Thymus (tissue), 11 donors: ENCODE results near the gene CD180. TPM values are rescaled to one million over a fixed set of nuclear protein-coding genes. Genes with fewer than 3 reads are reported as not detected.
A peak's percentile ranks its signal among the peaks of the same experiment; 100 is the strongest.

ENCODE experiments used
- DNase-seq, 9 donors: peaks; one replicate each; pipeline ENCODE4 v3.0.0-alpha.2; 2013; ENCODE audit warnings: low spot score in 9 of 9, low read depth in 6 of 9, missing footprints in 1 of 9
- H3K27ac ChIP-seq, 2 donors: one replicate each; pipeline ENCODE4 v1.5.1; 2013; ENCODE audit warnings: control low read depth in 1 of 2, low read depth in 1 of 2, low read length in 1 of 2, mild to moderate bottlenecking in 1 of 2, moderate library complexity in 1 of 2
- H3K27me3 ChIP-seq, 2 donors: one replicate each; pipeline ENCODE4 v1.5.1; 2013; ENCODE audit warnings: low read length in 1 of 2; ENCODE audit not compliant: control insufficient read depth in 2 of 2, insufficient read depth in 1 of 2
- H3K36me3 ChIP-seq, 2 donors: one replicate each; pipeline ENCODE4 v1.5.1; 2013; ENCODE audit warnings: low read length in 1 of 2, mild to moderate bottlenecking in 1 of 2, moderate library complexity in 1 of 2; ENCODE audit not compliant: control insufficient read depth in 2 of 2, insufficient read depth in 2 of 2
- H3K4me1 ChIP-seq, 2 donors: one replicate each; pipeline ENCODE4 v1.5.1; 2013; ENCODE audit warnings: low read length in 2 of 2; ENCODE audit not compliant: control insufficient read depth in 2 of 2, insufficient read depth in 2 of 2
- H3K4me3 ChIP-seq, 2 donors: one replicate each; pipeline ENCODE4 v1.5.1; 2013; ENCODE audit warnings: low read length in 2 of 2, control low read depth in 1 of 2, mild to moderate bottlenecking in 1 of 2
- H3K9me3 ChIP-seq, 2 donors: one replicate each; pipeline ENCODE4 v1.5.1; 2013; ENCODE audit warnings: low read length in 1 of 2, mild to moderate bottlenecking in 1 of 2; ENCODE audit not compliant: control insufficient read depth in 2 of 2, insufficient read depth in 1 of 2
- WGBS: extraction: QIAGEN DNeasy Blood & Tissue Kit; methylation state at CpG from one replicate; pipeline ENCODE4 v1.1.7; 2013; 5-methylcytosine and 5-hydroxymethylcytosine counted together
- polyA plus RNA-seq: library from polyadenylated mRNA; stranded (reverse); fragments of 200-250 nt; gene quantifications from one replicate; pipeline ENCODE4 v1.2.3, GENCODE V29; 2013
- total RNA-seq: library from RNA; stranded (reverse); fragments of 120-200 nt; gene quantifications from one replicate; pipeline ENCODE4 v1.2.4, GENCODE V29; 2013
- donor health status: healthy.

CD180 gene
- total and polyA plus RNA-seq, 2 donors: 1.3 to 2.2 TPM

DNA sequence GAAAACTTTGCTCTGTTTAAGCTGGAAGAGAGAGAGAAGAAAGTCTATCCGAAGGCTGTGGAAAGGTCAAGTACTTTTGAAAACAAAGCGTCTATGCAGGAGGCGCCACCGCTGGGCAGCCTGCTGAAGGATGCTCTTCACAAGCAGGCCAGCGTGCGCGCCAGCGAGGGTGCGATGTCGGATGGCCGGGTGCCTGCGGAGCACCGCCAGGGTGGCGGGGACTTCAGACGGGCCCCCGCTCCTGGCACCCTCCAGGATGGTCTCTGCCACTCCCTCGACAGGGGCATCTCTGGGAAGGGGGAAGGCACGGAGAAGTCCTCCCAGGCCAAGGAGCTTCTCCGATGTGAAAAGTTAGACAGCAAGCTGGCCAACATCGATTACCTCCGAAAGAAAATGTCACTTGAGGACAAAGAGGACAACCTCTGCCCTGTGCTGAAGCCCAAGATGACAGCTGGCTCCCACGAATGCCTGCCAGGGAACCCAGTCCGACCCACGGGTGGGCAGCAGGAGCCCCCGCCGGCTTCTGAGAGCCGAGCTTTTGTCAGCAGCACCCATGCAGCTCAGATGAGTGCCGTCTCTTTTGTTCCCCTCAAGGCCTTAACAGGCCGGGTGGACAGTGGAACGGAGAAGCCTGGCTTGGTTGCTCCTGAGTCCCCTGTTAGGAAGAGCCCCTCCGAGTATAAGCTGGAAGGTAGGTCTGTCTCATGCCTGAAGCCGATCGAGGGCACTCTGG lies 32.6 kb downstream of the CD180 start:
- Histone ChIP-seq H3K27ac (no peak overlapping the region), H3K9me3 (no peaks in the 10 kb centered on the region), H3K36me3 (peaks cover 50 to 71% of the 10 kb centered on the region in 2 donors), H3K4me3 (no peak overlapping the region), H3K27me3 (no peaks in the 10 kb centered on the region), H3K4me1 (peaks cover 6 to 32% of the 10 kb centered on the region in 2 donors)
- WGBS: 95% methylated on average over 33 of the region's 33 CpGs
- DNase-seq: no peak

DNA sequence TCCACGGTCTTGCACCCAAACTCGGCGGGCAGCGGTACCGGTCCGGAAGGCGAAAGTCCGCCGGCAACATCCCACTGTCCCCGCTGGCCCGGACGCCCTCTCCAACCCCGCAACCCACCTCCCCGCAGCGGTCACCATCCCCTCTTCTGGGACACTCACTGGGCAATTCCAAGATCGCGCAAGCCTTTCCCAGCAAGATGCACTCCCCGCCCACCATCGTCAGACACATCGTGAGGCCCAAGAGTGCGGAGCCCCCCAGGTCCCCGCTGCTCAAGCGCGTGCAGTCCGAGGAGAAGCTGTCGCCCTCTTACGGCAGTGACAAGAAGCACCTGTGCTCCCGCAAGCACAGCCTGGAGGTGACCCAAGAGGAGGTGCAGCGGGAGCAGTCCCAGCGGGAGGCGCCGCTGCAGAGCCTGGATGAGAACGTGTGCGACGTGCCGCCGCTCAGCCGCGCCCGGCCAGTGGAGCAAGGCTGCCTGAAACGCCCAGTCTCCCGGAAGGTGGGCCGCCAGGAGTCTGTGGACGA lies 33.3 kb downstream of the CD180 start:
- WGBS: 98% methylated on average over 44 of the region's 44 CpGs
- no peak for DNase-seq
- Histone ChIP-seq H3K27me3 (no peaks in the 10 kb centered on the region), H3K9me3 (no peaks in the 10 kb centered on the region), H3K36me3 (peaks cover 50 to 72% of the 10 kb centered on the region in 2 donors), H3K4me1 (peaks cover 6 to 32% of the 10 kb centered on the region in 2 donors), H3K27ac (no peak overlapping the region), H3K4me3 (no peak overlapping the region)

DNA sequence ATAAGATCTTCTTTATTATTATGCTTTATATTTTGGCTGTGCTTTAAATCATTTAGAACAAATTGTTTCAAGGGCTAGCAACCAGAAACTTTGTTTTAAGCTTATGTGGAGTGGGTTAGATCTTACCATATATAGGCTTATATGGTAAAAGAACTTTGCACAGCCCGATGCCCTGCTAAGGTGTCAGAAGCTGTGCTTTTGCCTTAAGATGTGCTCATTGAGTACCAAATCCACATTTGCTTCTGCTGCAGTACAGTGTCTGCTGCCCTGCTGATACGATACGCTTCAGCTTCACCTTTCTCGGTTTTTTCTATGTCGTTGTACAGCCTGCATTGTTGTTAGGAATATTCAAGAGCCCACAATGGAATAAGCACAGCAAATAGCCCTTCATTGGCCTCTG lies 34.8 kb downstream of the CD180 start:
- WGBS: 97% methylated on average over 5 of the region's 5 CpGs
- Histone ChIP-seq H3K36me3 (peaks cover 49 to 74% of the 10 kb centered on the region in 2 donors), H3K27ac (no peak overlapping the region)

DNA sequence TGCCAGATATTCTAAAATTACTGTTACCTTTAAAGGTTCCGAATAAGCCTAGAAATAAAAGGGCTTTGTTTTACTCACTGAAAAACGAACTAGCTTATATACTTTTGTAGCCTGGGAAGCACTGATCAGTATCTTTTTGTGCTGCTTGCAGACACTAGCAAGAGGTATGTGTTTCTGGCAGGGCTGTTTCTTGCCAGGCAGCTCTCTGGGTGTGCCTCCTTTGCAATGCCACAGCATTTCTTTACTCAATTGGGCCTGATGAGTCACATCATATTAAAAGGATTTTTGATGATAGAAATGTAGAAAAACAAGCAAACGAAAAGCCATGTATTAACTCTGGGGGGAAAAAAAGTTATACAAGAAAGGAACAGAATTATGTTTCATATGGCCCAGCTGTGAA lies 35.6 kb downstream of the CD180 start:
- Histone ChIP-seq H3K9me3 (no peaks in the 10 kb centered on the region), H3K4me3 (no peak overlapping the region), H3K27me3 (no peaks in the 10 kb centered on the region), H3K36me3 (peaks cover 49 to 78% of the 10 kb centered on the region in 2 donors), H3K4me1 (peaks cover 6 to 18% of the 10 kb centered on the region in 2 donors), H3K27ac (peak overlapping the region in 1 of 2 donors; percentile 18)
- DNase-seq: peak in 1 of 9 donors; percentile 44
- WGBS: 78% methylated on average over 3 of the region's 3 CpGs

More for the DNA sequence above, 34.8 kb downstream of the CD180 start:
- H3K4me1 ChIP-seq: peaks cover 6 to 26% of the 10 kb centered on the region in 2 donors
- DNase-seq: no peak
- H3K4me3 ChIP-seq: no peak overlapping the region
- H3K27me3 ChIP-seq: no peaks in the 10 kb centered on the region
- H3K9me3 ChIP-seq: no peaks in the 10 kb centered on the region

DNA sequence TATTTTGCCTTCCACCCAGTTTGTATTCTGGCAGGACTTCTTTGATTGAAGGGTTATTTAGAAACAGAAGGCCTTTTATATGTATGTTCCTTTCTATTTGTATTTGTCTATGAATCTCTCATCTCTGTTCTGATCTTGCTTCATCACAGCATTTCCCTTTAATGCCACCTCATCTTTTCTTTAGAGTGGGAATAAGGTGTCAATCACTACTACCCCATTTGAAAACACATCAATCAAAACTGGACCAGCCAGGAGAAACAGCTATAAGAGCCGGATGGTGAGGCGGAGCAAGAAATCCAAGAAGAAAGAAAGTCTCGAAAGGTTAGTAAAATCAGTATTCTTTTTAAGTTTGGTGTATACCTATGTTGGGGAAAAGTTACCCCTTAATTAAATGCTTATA lies 36.3 kb downstream of the CD180 start:
- DNase-seq: no peak
- Histone ChIP-seq H3K4me3 (no peak overlapping the region), H3K4me1 (peaks cover 0 to 11% of the 10 kb centered on the region in 2 donors), H3K9me3 (no peaks in the 10 kb centered on the region), H3K27me3 (no peaks in the 10 kb centered on the region), H3K36me3 (peaks cover 47 to 79% of the 10 kb centered on the region in 2 donors), H3K27ac (no peak overlapping the region)
- WGBS: 96% methylated on average over 3 of the region's 3 CpGs

DNA sequence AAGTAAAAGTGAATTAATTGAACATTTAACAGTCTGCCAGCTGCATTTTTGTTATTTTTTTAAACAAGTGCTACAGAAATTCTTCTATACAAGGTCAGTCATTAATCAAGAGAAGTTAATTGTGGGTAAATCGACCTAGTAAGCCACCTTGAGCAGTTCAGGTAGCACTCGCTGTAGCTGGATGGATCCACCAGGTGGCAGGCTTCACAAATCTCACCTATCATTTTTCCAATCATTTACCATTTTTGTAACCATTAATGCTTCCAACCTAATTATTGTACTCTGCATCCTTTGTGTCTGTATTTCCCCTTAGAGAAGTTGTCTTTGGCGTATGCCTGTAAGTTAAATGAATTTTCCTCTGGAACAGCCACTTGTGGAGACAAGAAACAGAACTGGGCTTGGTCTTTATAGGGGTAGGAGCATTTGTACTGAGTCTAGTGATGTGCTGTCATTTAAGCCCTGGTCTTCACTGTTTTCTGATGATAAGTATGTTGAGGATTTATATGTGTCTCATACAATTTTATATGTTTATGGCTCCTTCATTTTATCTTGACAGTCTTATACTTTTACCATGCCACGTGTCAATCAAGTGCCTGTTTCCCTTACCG lies 39.5 kb downstream of the CD180 start:
- DNase-seq: peak in 3 of 9 donors; percentile 34 to 65 (median 48)
- no peaks in the 10 kb centered on the region for H3K9me3 ChIP-seq
- no peak overlapping the region for H3K27ac ChIP-seq
- peaks cover 35 to 76% of the 10 kb centered on the region in 2 donors for H3K36me3 ChIP-seq
- peaks cover 0 to 3% of the 10 kb centered on the region in 2 donors for H3K4me1 ChIP-seq
- no peak overlapping the region for H3K4me3 ChIP-seq
- 71% methylated on average over 5 of the region's 5 CpGs for WGBS
- H3K27me3 ChIP-seq: no peaks in the 10 kb centered on the region

DNA sequence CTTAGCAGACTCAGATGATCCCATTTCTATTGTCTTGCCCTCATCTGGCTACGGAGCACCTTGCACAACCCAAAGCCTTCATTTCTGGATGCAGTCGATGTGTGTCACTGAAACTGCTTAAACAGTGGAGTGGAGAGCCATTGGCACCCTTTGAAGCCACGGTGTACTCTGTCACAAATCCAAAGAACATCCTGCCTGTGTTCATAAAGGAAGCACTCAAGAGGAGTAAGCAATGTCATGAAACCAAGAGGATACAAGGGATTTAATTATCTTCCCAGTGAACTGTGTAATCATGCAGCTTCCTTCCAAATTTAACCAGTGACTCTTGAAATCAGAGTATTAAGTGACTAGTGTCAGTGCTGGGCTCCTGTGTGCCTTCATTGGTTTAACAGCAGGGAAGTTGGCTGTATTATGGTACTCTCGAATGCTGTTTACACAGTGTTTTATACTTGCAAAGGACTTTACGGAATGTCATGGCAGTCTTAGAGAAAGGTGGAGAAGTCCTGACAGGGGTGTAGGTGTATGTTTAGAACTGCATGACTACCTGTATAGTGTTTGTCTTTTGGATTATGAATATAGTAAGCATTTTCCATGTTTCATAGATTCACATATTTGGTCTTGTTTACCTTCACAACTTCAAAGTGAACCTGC lies 41.9 kb downstream of the CD180 start:
- H3K27ac ChIP-seq: no peak overlapping the region
- WGBS: 94% methylated on average over 5 of the region's 5 CpGs
- peaks cover 32 to 76% of the 10 kb centered on the region in 2 donors for H3K36me3 ChIP-seq
- H3K4me3 ChIP-seq: no peak overlapping the region
- no peaks in the 10 kb centered on the region for H3K4me1 ChIP-seq
- H3K27me3 ChIP-seq: no peaks in the 10 kb centered on the region
- H3K9me3 ChIP-seq: no peaks in the 10 kb centered on the region
- no peak for DNase-seq

DNA sequence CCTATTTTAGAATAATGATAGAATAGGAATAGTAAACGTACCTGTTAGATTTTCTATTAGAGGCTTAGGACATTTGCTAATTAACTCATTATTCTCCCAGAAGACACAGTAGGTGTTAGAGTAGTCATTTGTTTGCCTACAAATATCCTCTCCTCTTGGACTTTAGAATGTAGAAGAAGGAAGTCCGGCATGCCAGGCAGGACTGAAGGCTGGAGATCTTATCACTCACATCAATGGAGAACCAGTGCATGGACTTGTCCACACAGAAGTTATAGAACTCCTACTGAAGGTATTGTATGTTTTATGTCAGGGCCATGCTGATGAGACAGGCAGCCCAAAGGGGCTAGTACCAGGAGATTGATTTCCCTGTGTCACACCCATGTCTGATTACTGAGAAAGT lies 43.3 kb downstream of the CD180 start:
- Histone ChIP-seq H3K4me1 (no peaks in the 10 kb centered on the region), H3K27me3 (no peaks in the 10 kb centered on the region), H3K9me3 (no peaks in the 10 kb centered on the region), H3K27ac (no peak overlapping the region), H3K4me3 (no peak overlapping the region), H3K36me3 (peaks cover 42 to 85% of the 10 kb centered on the region in 2 donors)
- 97% methylated on average over 2 of the region's 2 CpGs for WGBS
- DNase-seq: no peak

DNA sequence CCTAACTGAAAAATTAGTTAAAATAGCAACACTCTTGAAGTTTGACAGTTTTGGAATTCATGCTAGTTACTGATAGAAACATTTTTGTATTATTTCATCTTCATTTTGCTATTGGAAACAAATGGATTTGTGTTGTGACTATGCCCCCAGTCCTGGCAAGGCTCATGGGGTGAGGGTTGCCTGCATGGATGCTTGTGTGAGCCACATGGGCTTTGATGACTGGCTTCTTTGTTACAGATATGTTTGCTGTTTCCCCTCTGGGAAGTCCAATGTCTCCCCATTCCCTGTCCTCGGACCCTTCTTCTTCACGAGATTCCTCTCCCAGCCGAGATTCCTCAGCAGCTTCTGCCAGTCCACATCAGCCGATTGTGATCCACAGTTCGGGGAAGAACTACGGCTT lies 44.2 kb downstream of the CD180 start:
- Histone ChIP-seq H3K4me3 (no peak overlapping the region), H3K36me3 (peaks cover 43 to 86% of the 10 kb centered on the region in 2 donors), H3K27me3 (no peaks in the 10 kb centered on the region), H3K27ac (no peak overlapping the region), H3K4me1 (no peaks in the 10 kb centered on the region), H3K9me3 (no peaks in the 10 kb centered on the region)
- DNase-seq: no peak
- WGBS: 99% methylated on average over 6 of the region's 6 CpGs
